Breast epithelium (tissue), 4 donors: Measurements from ENCODE around the gene MTUS2. TPM values are rescaled to one million over a fixed set of nuclear protein-coding genes. Genes with fewer than 3 reads are reported as not detected.

ENCODE experiments used
- DNase-seq, 2 donors: peaks; one replicate each; pipeline ENCODE4 v3.0.0-alpha.2; 2019; ENCODE audit warnings: low spot score in 2 of 2
- H3K27ac ChIP-seq, 2 donors: fragments of 200-600 bp; sonication (generic) in 1 of 2; one replicate each; pipeline ENCODE4 v1.5.1; 2016 to 2019; ENCODE audit warnings: mild to moderate bottlenecking in 1 of 2
- H3K27me3 ChIP-seq, 2 donors: fragments of 200-600 bp; sonication (generic) in 1 of 2; one replicate each; pipeline versions ENCODE4 v1.5.1 to v1.6.0; 2017 to 2019; ENCODE audit warnings: control low read depth in 1 of 2, mild to moderate bottlenecking in 1 of 2
- H3K36me3 ChIP-seq: fragments of 200-600 bp; one replicate; pipeline ENCODE4 v1.5.1; 2019
- H3K4me1 ChIP-seq, 2 donors: fragments of 200-600 bp; sonication (generic); one replicate each; pipeline ENCODE4 v1.5.1; 2016 to 2019; ENCODE audit warnings: control low read depth in 1 of 2
- H3K4me3 ChIP-seq, 3 donors: fragments of 200-600 bp; sonication (generic); 1 replicate in 2 of 3; 2 replicates in 1 of 3; pipeline ENCODE4 v1.5.1; 2016 to 2019; ENCODE audit warnings: mild to moderate bottlenecking in 3 of 3, moderate library complexity in 2 of 3
- H3K9me3 ChIP-seq, 2 donors: fragments of 200-600 bp; sonication (generic) in 1 of 2; one replicate each; pipeline ENCODE4 v1.5.1; 2016 to 2019; ENCODE audit warnings: control low read depth in 1 of 2
- CTCF ChIP-seq, 3 donors: fragments of 450-650 bp; IDR thresholded peaks; one replicate each; pipeline ENCODE4 v1.5.1; 2016 to 2017; ENCODE audit warnings: antibody characterized with exemption in 3 of 3, mild to moderate bottlenecking in 3 of 3, moderate library complexity in 3 of 3
- POLR2A ChIP-seq: fragments of 450-650 bp; IDR thresholded peaks from one replicate; pipeline ENCODE4 v1.6.1; 2016; ENCODE audit warnings: antibody characterized with exemption, mild to moderate bottlenecking, moderate library complexity
- POLR2AphosphoS5 ChIP-seq, 3 donors: sonication (generic); formaldehyde crosslinking; IDR thresholded peaks; one replicate each; pipeline ENCODE4 v1.6.1; 2017; ENCODE audit warnings: antibody characterized with exemption in 3 of 3
- intact Hi-C: fragments of 100-400 bp; cut with DNase I; formaldehyde crosslinking; loops from one replicate; pipeline ENCODE4 v1.15.1; 2023; ENCODE audit warnings: low total_unique reads
- total RNA-seq, 3 donors: library from RNA; depleted of rRNA; stranded (reverse); fragments of >200 nt; gene quantifications; one replicate each; pipeline ENCODE4 v1.1.0, GENCODE V29; 2016

The MTUS2 gene
- total RNA-seq, 3 donors from 2014 or later, result under 0.01 to 1.0 TPM; not detected in 1

GRCh38 chr13:29239653-29240525, 419.8 kb downstream of the MTUS2 start:
- peaks cover 0 to 3% of the 10 kb centered on the region in 2 donors for H3K27me3 ChIP-seq
- TF ChIP-seq CTCF (IDR thresholded peaks at IDR 0.05) (no peak), POLR2A (no peak), POLR2AphosphoS5 (IDR thresholded peaks at IDR 0.05) (no peak)
- H3K4me3 ChIP-seq, result no peak overlapping the region
- intact Hi-C loops, result loop anchor here (5.0 kb wide), 1 partner anchor 228 kb away; no protein-coding TSS in a partner anchor
- H3K4me1 ChIP-seq, result no peaks in the 10 kb centered on the region
- no peak for DNase-seq
- H3K9me3 ChIP-seq, result no peaks in the 10 kb centered on the region
- no peaks in the 10 kb centered on the region for H3K36me3 ChIP-seq
- no peak overlapping the region for H3K27ac ChIP-seq

- no peaks in the 10 kb centered on the region for H3K4me1 ChIP-seq
- no peak for DNase-seq
- H3K27ac ChIP-seq, result no peak overlapping the region
- no peak overlapping the region for H3K4me3 ChIP-seq
- H3K27me3 ChIP-seq, result peaks cover 0 to 9% of the 10 kb centered on the region in 2 donors
- TF ChIP-seq POLR2A (no peak), POLR2AphosphoS5 (IDR thresholded peaks at IDR 0.05) (no peak), CTCF (IDR thresholded peaks at IDR 0.05) (no peak)
- no peaks in the 10 kb centered on the region for H3K36me3 ChIP-seq
- intact Hi-C loops, result no loop called here
- no peaks in the 10 kb centered on the region for H3K9me3 ChIP-seq
Observed at GRCh38 chr13:29254626-29255370, 434.7 kb downstream of the MTUS2 start.

- no peak for DNase-seq
- Histone ChIP-seq H3K4me3 (no peak overlapping the region), H3K27ac (no peak overlapping the region), H3K36me3 (no peaks in the 10 kb centered on the region), H3K27me3 (peaks cover 0 to 9% of the 10 kb centered on the region in 2 donors), H3K9me3 (no peaks in the 10 kb centered on the region), H3K4me1 (no peaks in the 10 kb centered on the region)
- TF ChIP-seq POLR2AphosphoS5 (IDR thresholded peaks at IDR 0.05), result no peak
- no peak for TF ChIP-seq POLR2A
- TF ChIP-seq CTCF (IDR thresholded peaks at IDR 0.05), result no peak
- intact Hi-C loops, result no loop called here
Observed at GRCh38 chr13:29255567-29255966, 435.4 kb downstream of the MTUS2 start.

- Histone ChIP-seq H3K4me3 (no peak overlapping the region), H3K4me1 (no peaks in the 10 kb centered on the region), H3K36me3 (no peaks in the 10 kb centered on the region), H3K9me3 (peaks cover 5 to 20% of the 10 kb centered on the region in 2 donors), H3K27me3 (peaks cover 0 to 9% of the 10 kb centered on the region in 2 donors), H3K27ac (no peak overlapping the region)
- DNase-seq, result no peak
- no peak for TF ChIP-seq POLR2A
- no peak for TF ChIP-seq CTCF (IDR thresholded peaks at IDR 0.05)
- no peak for TF ChIP-seq POLR2AphosphoS5 (IDR thresholded peaks at IDR 0.05)
- intact Hi-C loops, result no loop called here
Observed at GRCh38 chr13:29260684-29261083, 440.5 kb downstream of the MTUS2 start.

- Histone ChIP-seq H3K36me3 (no peaks in the 10 kb centered on the region), H3K27me3 (no peaks in the 10 kb centered on the region), H3K9me3 (peaks cover 5 to 20% of the 10 kb centered on the region in 2 donors), H3K4me1 (no peaks in the 10 kb centered on the region), H3K4me3 (no peak overlapping the region), H3K27ac (no peak overlapping the region)
- no peak for DNase-seq
- intact Hi-C loops, result no loop called here
- no peak for TF ChIP-seq POLR2A
- TF ChIP-seq CTCF (IDR thresholded peaks at IDR 0.05), result no peak
- no peak for TF ChIP-seq POLR2AphosphoS5 (IDR thresholded peaks at IDR 0.05)
Observed at GRCh38 chr13:29266261-29266660, 446.1 kb downstream of the MTUS2 start.
